C4-2B (cell line): ENCODE measurements around the gene PDGFRB.

Source experiments
- CTCF ChIP-seq: fragments of 450-650 bp; conservative IDR thresholded peaks from 2 replicates; pipeline ENCODE4 v1.5.1; 2017; ENCODE audit warnings: mild to moderate bottlenecking
- ZFX ChIP-seq: fragments of 450-650 bp; IDR thresholded peaks from 2 replicates; pipeline ENCODE4 v1.6.1; 2017

GRCh38 chr5:150146235-150146634, 9.4 kb downstream of the PDGFRB start:
- TF ChIP-seq CTCF (no peak), ZFX (no peak)
